Ovary (tissue), 9 donors: Measurements from ENCODE around the gene SDK1. TPM values are rescaled to one million over a fixed set of nuclear protein-coding genes. Genes with fewer than 3 reads are reported as not detected.

Source experiments
- DNase-seq, 5 donors: peaks; one replicate each; pipeline ENCODE4 v3.0.0-alpha.2; 2019 to 2020
- H3K27ac ChIP-seq, 2 donors: fragments of 200-600 bp; one replicate each; pipeline versions ENCODE4 v1.5.1 to v1.8.0; 2019 to 2022
- H3K27me3 ChIP-seq: fragments of 200-600 bp; one replicate; pipeline ENCODE4 v1.8.0; 2022
- H3K36me3 ChIP-seq: fragments of 200-600 bp; sonication (generic); one replicate; pipeline ENCODE4 v1.5.1; 2019
- H3K4me1 ChIP-seq: one replicate; pipeline ENCODE4 v1.8.1; 2013; ENCODE audit warnings: mild to moderate bottlenecking, moderate library complexity; ENCODE audit not compliant: insufficient read depth
- H3K4me3 ChIP-seq: fragments of 200-600 bp; sonication (generic); one replicate; pipeline ENCODE4 v1.5.1; 2017
- H3K9me3 ChIP-seq, 2 donors: fragments of 200-600 bp in 1 of 2; sonication (generic) in 1 of 2; one replicate each; pipeline versions ENCODE4 v1.5.1 to v1.8.1; 2013 to 2019; ENCODE audit warnings: mild to moderate bottlenecking in 1 of 2, moderate library complexity in 1 of 2
- EP300 ChIP-seq: sonication (generic); formaldehyde crosslinking; IDR thresholded peaks from one replicate; pipeline ENCODE4 v1.6.1; 2017; ENCODE audit warnings: antibody characterized with exemption
- POLR2A ChIP-seq: fragments of 450-650 bp; IDR thresholded peaks from one replicate; pipeline ENCODE4 v1.6.1; 2017; ENCODE audit warnings: antibody characterized with exemption, mild to moderate bottlenecking, moderate library complexity
- WGBS, 3 donors: extraction: QIAGEN DNeasy Blood & Tissue Kit in 1 of 3; methylation state at CpG; one replicate each; pipeline versions ENCODE4 v1.1.5 to v1.1.7; 2013 to 2017; 5-methylcytosine and 5-hydroxymethylcytosine counted together
- intact Hi-C, 4 donors: fragments of 100-400 bp; cut with DNase I; formaldehyde crosslinking; loops; one replicate each; pipeline versions ENCODE4 v1.11.0 to v1.15.1; 2022 to 2023
- polyA plus RNA-seq, 2 donors: library from polyadenylated mRNA; stranded (reverse); fragments of 200-250 nt in 1 of 2; fragments of 350-450 nt in 1 of 2; fragmentation: Illumina TruSeq in 1 of 2; extraction: RNeasy Lipid Tissue Mini Kit (QIAGEN cat#74804) in 1 of 2; gene quantifications; one replicate each; pipeline ENCODE4 v1.2.3, GENCODE V29; 2013 to 2014
- total RNA-seq, 7 donors: library from RNA; depleted of rRNA in 2 of 7; stranded (reverse); fragments of >200 nt in 2 of 7; fragmentation: NEBNext Ultra II Directional in 3 of 7; extraction: Animal tissue kit (Norgen Biotek cat#: 25700) in 3 of 7; gene quantifications; one replicate each; pipeline versions ENCODE4 v1.1.0 to v1.2.4, GENCODE V29; 2016 to 2023
- TF ChIP-seq, protein P1 (sequence below), 3 donors: fragments of 450-650 bp in 2 of 3; fragments of 200-600 bp in 1 of 3; IDR thresholded peaks; one replicate each; pipeline versions ENCODE4 v1.5.1 to v1.8.0; 2016 to 2022; ENCODE audit warnings: antibody characterized with exemption in 3 of 3, mild to moderate bottlenecking in 1 of 3
- donor health status: DM: no; HTN: no; CAD: no; lungs with moderate emphysema.
- donor health status: DM: no; HTN: no; CAD: no.
- donor health status: Bipolar disorder and iron deficiency.
- donor health status: DM: yes; HTN: yes; CAD: no.
- donor health status: DM: no; HTN: no; CAD: no.
- donor health status: DM: yes; HTN: yes; CAD: no.

SDK1 gene
- total and polyA plus RNA-seq, 9 donors, result 1.2 to 13.3 (median 4.4) TPM

DNA sequence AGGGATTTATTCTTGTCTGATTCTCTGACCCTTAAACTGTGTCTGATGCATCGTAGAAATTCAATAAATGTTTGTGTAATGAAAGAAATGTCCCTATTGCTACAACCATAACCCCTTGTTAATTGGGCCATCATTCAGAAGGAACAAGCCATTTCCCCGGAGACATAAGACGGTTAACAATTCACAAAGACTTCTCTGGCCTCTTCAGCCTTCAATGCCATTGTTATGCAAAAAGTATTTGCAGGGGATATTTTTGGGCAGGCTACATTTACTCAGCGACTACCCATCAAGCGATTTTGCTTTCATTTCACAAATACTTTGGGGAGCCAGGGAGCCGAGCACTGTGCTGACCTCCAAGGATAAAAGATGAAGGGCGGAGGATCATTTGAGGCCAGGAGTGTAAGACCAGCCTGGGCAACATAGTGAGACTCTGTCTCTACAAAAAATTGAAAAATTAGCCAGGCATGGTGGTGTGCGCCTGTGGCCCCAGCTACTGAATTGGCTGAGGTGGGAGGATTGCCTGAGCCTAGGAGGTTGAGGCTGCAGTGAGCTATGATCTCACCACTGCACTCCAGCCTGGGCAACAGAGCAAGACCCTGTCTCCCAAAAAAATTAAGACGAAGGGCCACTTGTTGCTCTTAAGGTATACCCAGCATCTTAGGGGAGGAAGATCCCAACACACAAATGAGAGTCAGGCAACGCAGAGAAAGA is 20.0 kb upstream of the SDK1 start:
- WGBS, 3 donors, result 77 to 87% (median 81%) methylated on average over 10 of the region's 10 CpGs
- Histone ChIP-seq H3K4me1 (no peaks in the 10 kb centered on the region), H3K27ac (no peak overlapping the region), H3K36me3 (no peaks in the 10 kb centered on the region), H3K9me3 (no peaks in the 10 kb centered on the region), H3K27me3 (no peaks in the 10 kb centered on the region), H3K4me3 (no peak overlapping the region)
- no peak for TF ChIP-seq POLR2A
- TF ChIP-seq, protein P1, sequence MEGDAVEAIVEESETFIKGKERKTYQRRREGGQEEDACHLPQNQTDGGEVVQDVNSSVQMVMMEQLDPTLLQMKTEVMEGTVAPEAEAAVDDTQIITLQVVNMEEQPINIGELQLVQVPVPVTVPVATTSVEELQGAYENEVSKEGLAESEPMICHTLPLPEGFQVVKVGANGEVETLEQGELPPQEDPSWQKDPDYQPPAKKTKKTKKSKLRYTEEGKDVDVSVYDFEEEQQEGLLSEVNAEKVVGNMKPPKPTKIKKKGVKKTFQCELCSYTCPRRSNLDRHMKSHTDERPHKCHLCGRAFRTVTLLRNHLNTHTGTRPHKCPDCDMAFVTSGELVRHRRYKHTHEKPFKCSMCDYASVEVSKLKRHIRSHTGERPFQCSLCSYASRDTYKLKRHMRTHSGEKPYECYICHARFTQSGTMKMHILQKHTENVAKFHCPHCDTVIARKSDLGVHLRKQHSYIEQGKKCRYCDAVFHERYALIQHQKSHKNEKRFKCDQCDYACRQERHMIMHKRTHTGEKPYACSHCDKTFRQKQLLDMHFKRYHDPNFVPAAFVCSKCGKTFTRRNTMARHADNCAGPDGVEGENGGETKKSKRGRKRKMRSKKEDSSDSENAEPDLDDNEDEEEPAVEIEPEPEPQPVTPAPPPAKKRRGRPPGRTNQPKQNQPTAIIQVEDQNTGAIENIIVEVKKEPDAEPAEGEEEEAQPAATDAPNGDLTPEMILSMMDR (IDR thresholded peaks at IDR 0.05), result no peak
- no peak for DNase-seq
- intact Hi-C loops, result no loop called here

DNA sequence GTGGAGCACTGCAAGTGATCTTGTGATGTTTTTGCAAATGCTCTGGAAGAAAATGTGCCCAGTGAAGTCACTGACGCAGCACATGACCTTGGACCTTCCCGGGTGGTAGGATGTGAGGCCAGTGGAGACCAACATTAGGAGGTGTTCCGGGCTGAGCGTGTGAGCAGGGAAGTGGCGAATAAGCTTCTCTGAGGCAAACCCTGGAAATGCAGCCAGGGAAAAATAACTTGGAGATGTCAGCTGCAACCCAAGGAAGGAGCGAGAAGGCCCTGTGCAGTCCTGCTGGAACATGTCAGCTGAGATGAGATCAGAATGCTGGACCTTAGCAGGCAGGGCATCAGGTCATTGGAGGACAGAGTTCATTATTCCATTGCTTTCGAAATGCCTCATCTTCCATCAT is 18.6 kb upstream of the SDK1 start:
- H3K36me3 ChIP-seq, result no peaks in the 10 kb centered on the region
- H3K27me3 ChIP-seq, result no peaks in the 10 kb centered on the region
- WGBS, 3 donors, result 52 to 80% (median 62%) methylated on average over 7 of the region's 7 CpGs
- no peaks in the 10 kb centered on the region for H3K9me3 ChIP-seq
- TF ChIP-seq EP300, result no peak
- no peak for TF ChIP-seq POLR2A
- TF ChIP-seq, protein P1 (IDR thresholded peaks at IDR 0.05), result no peak
- no peak for DNase-seq
- no peak overlapping the region for H3K27ac ChIP-seq
- H3K4me1 ChIP-seq, result no peaks in the 10 kb centered on the region
- no peak overlapping the region for H3K4me3 ChIP-seq
- intact Hi-C loops, result no loop called here

DNA sequence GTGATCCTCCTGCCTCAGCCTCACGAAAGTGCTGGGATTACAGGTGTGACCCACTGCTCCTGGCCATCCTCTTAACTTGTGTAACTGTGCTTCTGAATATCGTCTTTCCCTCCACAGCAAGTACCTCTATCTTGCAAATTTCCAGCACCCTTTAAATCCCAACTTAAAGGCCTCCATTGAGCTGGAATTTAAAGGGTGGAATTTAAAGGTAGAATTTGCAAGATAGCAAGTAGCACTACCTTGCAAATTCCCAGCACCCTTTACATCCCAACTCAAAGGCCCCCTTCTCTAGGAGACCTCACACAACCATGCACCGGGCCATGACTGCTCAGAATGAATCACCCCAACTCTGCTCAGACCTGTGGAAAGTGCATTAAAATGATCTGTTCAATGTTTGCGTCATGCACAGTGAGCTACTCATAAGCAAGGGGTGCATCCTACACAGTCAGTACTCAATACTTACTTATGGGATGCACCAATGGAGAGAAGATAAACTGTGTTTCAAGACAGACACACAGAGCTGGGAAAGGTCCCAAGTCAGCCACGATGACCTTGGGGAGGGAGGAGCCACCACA is 17.8 kb upstream of the SDK1 start:
- no peak overlapping the region for H3K27ac ChIP-seq
- WGBS, 3 donors, result 58 to 76% (median 73%) methylated on average over 5 of the region's 5 CpGs
- no peaks in the 10 kb centered on the region for H3K27me3 ChIP-seq
- H3K9me3 ChIP-seq, result no peaks in the 10 kb centered on the region
- H3K4me3 ChIP-seq, result no peak overlapping the region
- TF ChIP-seq EP300 (no peak), POLR2A (no peak)
- TF ChIP-seq, protein P1 (IDR thresholded peaks at IDR 0.05), result no peak
- no peaks in the 10 kb centered on the region for H3K36me3 ChIP-seq
- intact Hi-C loops, result no loop called here
- no peak for DNase-seq
- H3K4me1 ChIP-seq, result no peaks in the 10 kb centered on the region

DNA sequence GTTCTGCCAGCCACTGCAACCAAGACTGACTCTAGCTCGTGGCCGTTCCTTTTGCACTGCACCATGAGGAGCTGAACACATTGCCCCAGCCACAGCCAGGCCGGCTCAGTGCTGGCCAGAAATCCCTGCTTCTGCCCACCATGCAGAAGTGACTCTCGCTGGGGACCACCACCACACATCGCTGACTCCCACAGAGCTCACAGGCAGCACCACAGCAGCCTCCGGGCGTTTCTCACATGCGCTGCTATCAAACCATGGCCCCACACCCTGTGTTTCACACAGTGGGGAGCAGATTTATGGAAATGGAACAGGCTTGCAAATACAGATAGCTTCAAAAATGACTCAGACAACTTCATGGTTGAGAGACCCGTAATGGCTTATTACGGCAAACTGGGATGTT is 15.4 kb upstream of the SDK1 start:
- TF ChIP-seq EP300 (no peak), POLR2A (no peak)
- TF ChIP-seq, protein P1 (IDR thresholded peaks at IDR 0.05), result no peak
- no peak for DNase-seq
- WGBS, 3 donors, result 77 to 79% (median 78%) methylated on average over 10 of the region's 10 CpGs

More for the DNA sequence above, 15.4 kb upstream of the SDK1 start:
- Histone ChIP-seq H3K9me3 (no peaks in the 10 kb centered on the region), H3K4me3 (no peak overlapping the region), H3K27me3 (no peaks in the 10 kb centered on the region), H3K27ac (no peak overlapping the region), H3K4me1 (no peaks in the 10 kb centered on the region), H3K36me3 (no peaks in the 10 kb centered on the region)
- intact Hi-C loops, result no loop called here
